Ammon's horn (tissue), 1 donor: ENCODE data around the gene PASK.

Source experiments
- DNase-seq: peaks from one replicate; pipeline ENCODE4 v3.0.0-alpha.2; 2016; ENCODE audit warnings: low spot score

The PASK gene

DNA sequence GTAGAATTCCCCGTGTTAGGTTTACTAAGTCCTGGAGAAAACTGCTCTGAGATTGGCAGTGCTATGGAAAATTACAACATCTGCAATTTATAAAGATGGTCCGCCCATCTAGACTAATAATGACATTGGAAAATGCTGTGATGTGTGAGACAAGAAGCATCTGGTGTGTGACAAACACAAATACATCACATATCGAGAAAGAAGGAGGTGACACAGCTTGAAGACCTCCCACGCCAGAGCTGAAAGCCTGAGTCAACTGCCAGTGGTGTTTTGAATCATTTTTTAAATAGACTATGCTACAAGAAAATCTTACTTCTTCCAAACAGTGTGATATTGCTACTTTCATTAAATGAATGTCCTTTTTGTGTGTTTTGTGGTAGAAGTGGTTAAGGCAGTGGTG lies 30.6 kb upstream of the PASK start:
- peak; percentile 62 for DNase-seq

- DNase-seq, result no peak
Measured at GRCh38 chr2:241178961-241179360, 29.7 kb upstream of the PASK start.

DNA sequence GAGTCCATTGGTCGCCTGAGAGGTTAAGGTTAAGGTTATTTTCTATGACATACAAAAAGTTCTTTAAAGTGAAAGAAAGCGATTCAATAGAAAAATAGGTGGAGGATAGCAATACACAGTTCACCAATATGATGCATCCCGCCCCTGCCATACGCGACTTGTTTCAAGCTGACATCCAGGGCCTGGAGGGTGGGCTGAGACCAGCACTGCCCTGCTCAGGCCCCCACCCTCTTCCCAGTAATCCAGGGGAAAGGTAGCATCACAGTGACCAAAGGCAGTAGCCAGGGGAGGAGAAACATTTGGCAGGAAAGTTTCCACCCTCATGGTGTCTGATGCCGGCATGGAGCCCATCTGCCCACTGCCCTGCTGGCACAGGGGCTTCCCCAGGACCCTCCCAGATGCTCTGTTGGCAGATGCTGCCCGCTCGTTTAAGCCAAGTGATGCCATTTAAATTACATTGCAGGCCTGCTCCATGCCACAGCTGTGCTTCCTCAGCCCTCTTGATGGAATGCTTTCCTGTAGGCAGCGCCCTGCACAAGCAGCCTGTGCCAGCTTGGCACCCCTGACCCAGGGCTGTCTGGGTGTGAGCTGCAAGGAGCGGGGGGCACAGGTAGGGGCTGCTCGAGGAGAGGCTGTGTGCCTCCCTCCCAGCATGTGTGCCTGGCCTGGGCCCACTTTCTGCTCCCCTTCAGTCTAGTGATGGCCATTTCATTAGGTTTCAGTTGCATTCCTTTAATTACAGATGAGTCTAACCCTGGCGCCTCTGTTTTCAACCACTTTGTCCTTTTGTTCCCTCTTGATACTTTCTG lies 28.5 kb upstream of the PASK start:
- DNase-seq, result no peak

- DNase-seq, result no peak
Measured at GRCh38 chr2:241173557-241173956, 24.3 kb upstream of the PASK start.

GRCh38 chr2:241168366-241168765 lies 19.1 kb upstream of the PASK start:
- DNase-seq, result no peak

GRCh38 chr2:241163601-241164118 lies 14.4 kb upstream of the PASK start:
- no peak for DNase-seq

DNA sequence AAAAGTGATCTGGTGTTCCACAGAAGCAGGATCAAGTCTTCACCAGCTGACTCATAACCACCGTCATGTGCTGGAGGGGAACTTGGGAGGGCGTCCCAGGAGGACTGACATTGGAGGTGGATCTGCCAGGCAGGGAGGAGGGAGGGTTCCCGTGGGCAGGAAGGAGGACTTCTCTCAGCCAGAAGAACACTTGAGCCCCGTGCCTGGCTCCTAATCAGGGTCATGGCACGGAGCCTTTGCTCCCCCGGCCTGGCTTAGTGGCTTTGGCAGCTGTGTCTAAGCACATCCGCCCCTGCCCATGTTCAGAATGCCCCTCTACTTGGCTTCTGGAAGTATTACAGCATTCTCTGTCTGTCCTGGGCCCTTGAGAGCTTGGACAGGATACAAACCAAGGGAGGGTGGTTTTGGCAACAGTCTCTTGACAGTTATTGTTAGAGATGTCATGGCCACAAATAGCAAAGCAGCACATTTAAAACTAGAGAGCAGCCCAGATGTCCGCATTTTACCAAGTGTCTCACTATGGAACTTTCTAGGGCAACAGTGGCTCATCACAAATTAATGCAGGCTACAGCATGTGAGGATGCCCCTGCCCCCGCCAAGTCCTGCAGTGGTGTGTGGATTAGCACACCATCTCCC lies 12.5 kb upstream of the PASK start:
- peak; percentile 62 for DNase-seq

GRCh38 chr2:241160318-241160717 lies 11.0 kb upstream of the PASK start:
- DNase-seq, result no peak

GRCh38 chr2:241159116-241159515 lies 9.8 kb upstream of the PASK start:
- no peak for DNase-seq

GRCh38 chr2:241158546-241158900 lies 9.3 kb upstream of the PASK start:
- DNase-seq, result no peak

GRCh38 chr2:241157841-241158545 lies 8.7 kb upstream of the PASK start:
- DNase-seq, result no peak

GRCh38 chr2:241156971-241157441 lies 7.7 kb upstream of the PASK start:
- peak; percentile 67 for DNase-seq

- DNase-seq, result no peak
Measured at GRCh38 chr2:241155936-241156335, 6.7 kb upstream of the PASK start.

DNA sequence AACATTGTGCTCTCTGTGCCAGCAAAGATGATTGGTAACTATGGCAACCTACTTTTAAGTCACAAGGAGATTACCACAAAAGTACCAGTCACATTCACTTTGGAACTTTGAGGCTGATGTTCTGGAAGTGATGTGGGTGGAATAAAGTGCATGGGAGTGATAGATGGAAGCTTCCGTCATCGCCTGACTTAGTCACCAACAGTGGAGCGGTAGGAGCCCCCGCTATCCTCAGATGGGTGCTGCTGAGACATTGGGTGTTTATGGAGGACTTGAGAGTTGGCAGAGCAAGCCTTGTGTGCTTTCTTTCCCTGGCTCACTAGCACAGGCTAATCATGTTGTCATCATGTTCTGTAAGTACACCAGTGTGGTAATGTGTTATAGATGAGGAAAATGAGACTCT lies 5.6 kb upstream of the PASK start:
- peak; percentile 60 for DNase-seq

DNA sequence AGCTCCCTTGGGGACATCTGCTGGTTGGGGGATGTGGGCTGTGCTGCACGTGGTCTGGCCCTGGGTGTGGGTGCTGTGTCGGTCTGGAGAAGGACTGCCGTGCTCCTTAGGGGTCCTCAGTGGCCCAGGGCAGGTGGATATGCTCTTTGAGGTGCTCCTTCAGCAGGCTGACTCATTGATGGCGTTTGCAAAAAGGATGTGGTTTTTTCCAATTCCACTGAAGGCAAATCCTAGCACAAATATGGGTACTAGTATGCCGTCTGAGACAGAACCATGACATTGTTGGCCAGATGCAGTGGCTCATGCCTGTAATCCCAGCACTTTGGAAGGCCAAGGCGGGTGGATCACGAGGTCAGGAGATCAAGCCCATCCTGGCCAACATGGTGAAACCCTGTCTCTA lies 4.3 kb upstream of the PASK start:
- DNase-seq, result no peak

GRCh38 chr2:241151934-241152660 lies 2.8 kb upstream of the PASK start:
- DNase-seq, result no peak

GRCh38 chr2:241150660-241151530 lies 1.6 kb upstream of the PASK start:
- peak; percentile 42 for DNase-seq

- peak; percentile 95 for DNase-seq
Measured at GRCh38 chr2:241149925-241150659, 820 bp upstream of the PASK start, which contains the start of gene PPP1R7. Gene PPP1R7, plus strand, starts transcription at chr2:241150467. Its CDS starts 29 bp downstream, at chr2:241150496.

DNA sequence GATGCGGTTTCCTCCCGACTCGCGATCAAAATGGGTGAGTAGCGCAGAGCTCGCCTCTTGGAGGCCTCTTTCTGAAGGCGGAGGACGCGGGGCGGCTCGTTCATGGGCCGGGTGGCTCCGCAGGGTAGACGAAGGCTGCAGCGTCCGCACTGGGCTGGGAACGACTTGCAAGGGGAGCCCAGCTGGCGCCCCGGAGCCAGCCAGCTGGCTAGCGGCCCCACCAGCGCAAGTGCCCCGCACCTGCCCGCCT lies 328 bp upstream of the PASK start:
- DNase-seq, result no peak

GRCh38 chr2:241148239-241148638 lies 1.0 kb downstream of the PASK start:
- DNase-seq, result no peak

DNA sequence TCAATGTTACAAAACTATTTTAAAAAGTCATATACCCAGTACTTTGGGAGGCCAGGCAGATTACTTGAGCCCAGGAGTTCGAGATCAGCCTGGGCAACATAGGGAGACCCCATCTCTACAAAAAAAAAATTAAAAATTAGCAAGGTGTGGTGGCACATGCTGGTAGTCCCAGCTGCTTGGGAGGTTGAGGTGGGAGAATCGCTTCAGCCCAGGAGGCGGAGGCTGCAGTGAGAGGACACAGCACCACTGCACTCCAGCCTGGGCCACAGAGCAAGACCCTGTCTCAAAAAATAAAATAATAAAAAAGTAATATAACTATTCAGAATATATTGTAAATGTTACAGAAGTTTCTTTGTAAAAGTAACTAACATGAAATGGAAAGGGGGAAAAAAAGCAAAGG lies 1.9 kb downstream of the PASK start:
- DNase-seq, result no peak
